ENCODE measurements around the gene PRKAG2. TPM values are rescaled to one million over a fixed set of nuclear protein-coding genes. Genes with fewer than 3 reads are reported as not detected.

PRKAG2 gene
- polyA plus RNA-seq, 3 donors = 29.2 to 59.8 (median 30.9) TPM

DNA sequence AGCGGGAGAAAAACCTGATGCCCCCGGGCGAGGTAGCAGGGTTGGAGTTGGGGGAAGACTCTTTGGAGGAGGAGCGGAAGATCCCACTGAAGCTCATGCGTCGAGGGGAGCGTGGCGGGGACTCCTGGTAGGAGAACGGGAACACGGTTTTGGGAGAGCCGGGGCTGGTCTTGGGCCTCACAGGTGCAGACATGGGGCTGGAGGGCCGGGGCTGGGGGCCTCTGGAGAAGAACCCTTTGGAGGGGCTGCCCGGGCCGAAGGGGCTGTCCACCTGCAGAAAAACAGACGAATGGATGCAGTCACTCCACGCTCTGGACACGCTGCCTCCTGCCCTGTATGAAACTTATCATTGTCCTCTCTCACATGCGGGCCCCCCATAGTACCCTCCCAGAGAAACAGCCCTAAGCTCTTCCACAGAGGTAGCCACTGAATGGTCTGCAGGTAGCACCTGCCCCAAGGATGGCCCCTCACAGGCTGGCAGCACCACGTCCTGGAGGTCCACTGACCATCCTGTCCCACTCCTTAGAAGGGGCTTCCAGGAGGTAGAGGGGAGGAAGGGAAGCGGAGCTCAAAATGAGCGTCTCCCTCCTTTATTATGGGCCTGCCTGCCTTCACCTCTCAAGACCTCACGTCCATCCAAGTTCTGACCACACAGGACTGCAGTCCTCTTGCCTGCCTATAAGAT, 95.6 kb downstream of the PRKAG2 start:
- intact Hi-C loops (cut with micrococcal nuclease) = loop anchor here (5.0 to 10.0 kb wide), 2 partner anchors 96 to 213 kb away; partner anchors contain the start of gene PRKAG2 (in 1 of the 2)
- Mint-ChIP-seq H3K36me3 (peaks cover 63 to 75% of the 10 kb centered on the region in 2 donors), H3K27ac (peak overlapping the region in 2 of 7 donors; percentile 33 to 78), H3K9me3 (peaks cover 0 to 4% (median 0%) of the 10 kb centered on the region in 7 donors), H3K4me1 (peaks cover 16% of the 10 kb centered on the region), H3K27me3 (ENCODE audit: low read depth in 3 of 3) (peaks cover 0 to 2% (median 1%) of the 10 kb centered on the region in 3 donors), H3K4me3 (no peak overlapping the region)
- H3K79me2 ChIP-seq (ENCODE audit: insufficient read depth, low read length) = peaks cover 9% of the 10 kb centered on the region
- H3K36me3 ChIP-seq (replicated peaks in 1 of 2; ENCODE audit: control insufficient read depth in 1 of 2, insufficient read depth in 2 of 2, low read length in 2 of 2) = peaks cover 66 to 79% of the 10 kb centered on the region in 2 donors
- TF ChIP-seq, protein P1, sequence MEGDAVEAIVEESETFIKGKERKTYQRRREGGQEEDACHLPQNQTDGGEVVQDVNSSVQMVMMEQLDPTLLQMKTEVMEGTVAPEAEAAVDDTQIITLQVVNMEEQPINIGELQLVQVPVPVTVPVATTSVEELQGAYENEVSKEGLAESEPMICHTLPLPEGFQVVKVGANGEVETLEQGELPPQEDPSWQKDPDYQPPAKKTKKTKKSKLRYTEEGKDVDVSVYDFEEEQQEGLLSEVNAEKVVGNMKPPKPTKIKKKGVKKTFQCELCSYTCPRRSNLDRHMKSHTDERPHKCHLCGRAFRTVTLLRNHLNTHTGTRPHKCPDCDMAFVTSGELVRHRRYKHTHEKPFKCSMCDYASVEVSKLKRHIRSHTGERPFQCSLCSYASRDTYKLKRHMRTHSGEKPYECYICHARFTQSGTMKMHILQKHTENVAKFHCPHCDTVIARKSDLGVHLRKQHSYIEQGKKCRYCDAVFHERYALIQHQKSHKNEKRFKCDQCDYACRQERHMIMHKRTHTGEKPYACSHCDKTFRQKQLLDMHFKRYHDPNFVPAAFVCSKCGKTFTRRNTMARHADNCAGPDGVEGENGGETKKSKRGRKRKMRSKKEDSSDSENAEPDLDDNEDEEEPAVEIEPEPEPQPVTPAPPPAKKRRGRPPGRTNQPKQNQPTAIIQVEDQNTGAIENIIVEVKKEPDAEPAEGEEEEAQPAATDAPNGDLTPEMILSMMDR (IDR thresholded peaks at IDR 0.05) = no peak
- WGBS (ENCODE audit: insufficient coverage) = 94% methylated on average over 18 of the region's 22 CpGs
- H4K20me1 ChIP-seq (ENCODE audit: insufficient read depth, low read length) = peaks cover 80% of the 10 kb centered on the region
- H3K9ac ChIP-seq (ENCODE audit: insufficient read depth, low read length, poor library complexity, severe bottlenecking) = no peak overlapping the region
- H2AFZ ChIP-seq (ENCODE audit: insufficient read depth, low read depth, low read length, poor library complexity, severe bottlenecking) = no peak overlapping the region
- H3K4me3 ChIP-seq (replicated peaks in 1 of 3; ENCODE audit: low read depth in 2 of 3, low read length in 3 of 3) = no peak overlapping the region
- H3K27me3 ChIP-seq (ENCODE audit: control insufficient read depth in 2 of 2, insufficient read depth in 2 of 2, low read length in 2 of 2) = no peaks in the 10 kb centered on the region
- no peak overlapping the region for H3K4me2 ChIP-seq (replicated peaks; ENCODE audit: extremely low read depth, low read length, poor library complexity, severe bottlenecking)
- peaks cover 9 to 14% of the 10 kb centered on the region in 2 donors for H3K4me1 ChIP-seq (ENCODE audit: control insufficient read depth in 1 of 2, insufficient read depth in 2 of 2, low read length in 2 of 2)
- H3K9me3 ChIP-seq (replicated peaks in 1 of 2; ENCODE audit: control insufficient read depth in 1 of 2, insufficient read depth in 1 of 2, low read length in 2 of 2) = no peaks in the 10 kb centered on the region
- no peak for DNase-seq
- H3K27ac ChIP-seq (ENCODE audit: low read depth in 1 of 2, low read length in 2 of 2) = no peak overlapping the region

DNA sequence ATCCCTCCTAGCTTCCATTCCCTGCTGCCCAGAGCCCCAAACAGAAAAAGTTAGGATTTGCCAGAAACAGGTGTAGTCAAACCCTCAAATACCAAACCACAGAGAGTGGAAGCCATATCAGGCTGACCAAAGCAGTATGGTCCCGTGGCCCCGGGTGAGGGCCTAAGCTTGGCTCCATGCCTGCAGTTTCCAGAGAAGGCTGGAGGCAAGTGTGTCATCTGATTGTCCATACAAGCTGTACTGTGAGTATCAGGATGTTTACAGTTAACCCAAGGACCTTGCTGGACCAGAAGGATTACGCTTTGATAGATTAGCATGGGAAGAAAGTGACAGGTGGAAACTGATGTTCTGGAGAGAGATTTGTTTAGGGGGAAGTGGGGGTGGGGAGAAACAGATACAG, 96.3 kb downstream of the PRKAG2 start:
- no peak overlapping the region for H3K27ac ChIP-seq (ENCODE audit: low read depth in 1 of 2, low read length in 2 of 2)
- DNase-seq = no peak
- no peaks in the 10 kb centered on the region for H3K27me3 ChIP-seq (ENCODE audit: control insufficient read depth in 2 of 2, insufficient read depth in 2 of 2, low read length in 2 of 2)
- H3K9ac ChIP-seq (ENCODE audit: insufficient read depth, low read length, poor library complexity, severe bottlenecking) = no peak overlapping the region
- H2AFZ ChIP-seq (ENCODE audit: insufficient read depth, low read depth, low read length, poor library complexity, severe bottlenecking) = no peak overlapping the region
- peaks cover 9% of the 10 kb centered on the region for H3K79me2 ChIP-seq (ENCODE audit: insufficient read depth, low read length)
- H3K4me2 ChIP-seq (replicated peaks; ENCODE audit: extremely low read depth, low read length, poor library complexity, severe bottlenecking) = no peak overlapping the region
- no peak overlapping the region for H3K4me3 ChIP-seq (replicated peaks in 1 of 3; ENCODE audit: low read depth in 2 of 3, low read length in 3 of 3)
- no CpG with 5 or more reads among the region's 3 CpGs for WGBS (ENCODE audit: insufficient coverage)
- Mint-ChIP-seq H3K36me3 (peaks cover 61 to 75% of the 10 kb centered on the region in 2 donors), H3K4me3 (no peak overlapping the region), H3K9me3 (peaks cover 0 to 4% (median 0%) of the 10 kb centered on the region in 7 donors), H3K27ac (peak overlapping the region in 1 of 7 donors; percentile 78), H3K4me1 (peaks cover 16% of the 10 kb centered on the region), H3K27me3 (ENCODE audit: low read depth in 3 of 3) (peaks cover 0 to 2% (median 1%) of the 10 kb centered on the region in 3 donors)
- TF ChIP-seq, protein P1 (IDR thresholded peaks at IDR 0.05) = no peak
- intact Hi-C loops (cut with micrococcal nuclease) = loop anchor here (5.0 to 10.0 kb wide), 2 partner anchors 97 to 214 kb away; partner anchors contain the start of gene PRKAG2 (in 1 of the 2)
- H3K4me1 ChIP-seq (ENCODE audit: control insufficient read depth in 1 of 2, insufficient read depth in 2 of 2, low read length in 2 of 2) = peaks cover 9 to 14% of the 10 kb centered on the region in 2 donors
- H4K20me1 ChIP-seq (ENCODE audit: insufficient read depth, low read length) = peaks cover 83% of the 10 kb centered on the region
- no peaks in the 10 kb centered on the region for H3K9me3 ChIP-seq (replicated peaks in 1 of 2; ENCODE audit: control insufficient read depth in 1 of 2, insufficient read depth in 1 of 2, low read length in 2 of 2)
- peaks cover 62 to 79% of the 10 kb centered on the region in 2 donors for H3K36me3 ChIP-seq (replicated peaks in 1 of 2; ENCODE audit: control insufficient read depth in 1 of 2, insufficient read depth in 2 of 2, low read length in 2 of 2)
